GM12892 (cell line): Measurements from ENCODE around the gene OR14J1. TPM values are rescaled to one million over a fixed set of nuclear protein-coding genes. Genes with fewer than 3 reads are reported as not detected.
"Not testable (repeated sequence)": the region's sequence is repeated elsewhere in the genome, so short reads cannot be mapped to it uniquely, and the experiment has no call there.

ENCODE experiments used
- DNase-seq: peaks from one replicate; pipeline ENCODE4 v3.0.0; 2011; ENCODE audit not compliant: insufficient read length
- FAIRE-seq: peaks from 2 replicates; lab custom pipeline; 2011; peaks lifted over from hg19 to GRCh38; lab: Jason Lieb, UNC
- POLR2A ChIP-seq: IDR thresholded peaks from 2 replicates; pipeline ENCODE4 v1.6.1; 2011; ENCODE audit warnings: low read depth, low read length, control low read depth
- POLR2AphosphoS5 ChIP-seq: IDR thresholded peaks from 2 replicates; pipeline ENCODE4 v1.6.1; 2011; ENCODE audit warnings: low read depth, low read length, control low read depth
- TAF1 ChIP-seq: IDR thresholded peaks from 2 replicates; pipeline ENCODE4 v1.6.1; 2011; ENCODE audit warnings: low read depth, mild to moderate bottlenecking, control low read depth, low read length, borderline replicate concordance
- polyA plus RNA-seq: library from polyadenylated mRNA; unstranded; fragments of >200 nt; gene quantifications from one replicate; pipeline ENCODE4 v1.2.1, GENCODE V29; 2012; ENCODE audit warnings: missing spikeins, inconsistent platforms; ENCODE audit not compliant: missing spikeins

Gene OR14J1, protein sequence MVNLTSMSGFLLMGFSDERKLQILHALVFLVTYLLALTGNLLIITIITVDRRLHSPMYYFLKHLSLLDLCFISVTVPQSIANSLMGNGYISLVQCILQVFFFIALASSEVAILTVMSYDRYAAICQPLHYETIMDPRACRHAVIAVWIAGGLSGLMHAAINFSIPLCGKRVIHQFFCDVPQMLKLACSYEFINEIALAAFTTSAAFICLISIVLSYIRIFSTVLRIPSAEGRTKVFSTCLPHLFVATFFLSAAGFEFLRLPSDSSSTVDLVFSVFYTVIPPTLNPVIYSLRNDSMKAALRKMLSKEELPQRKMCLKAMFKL
- polyA plus RNA-seq: not detected

DNA sequence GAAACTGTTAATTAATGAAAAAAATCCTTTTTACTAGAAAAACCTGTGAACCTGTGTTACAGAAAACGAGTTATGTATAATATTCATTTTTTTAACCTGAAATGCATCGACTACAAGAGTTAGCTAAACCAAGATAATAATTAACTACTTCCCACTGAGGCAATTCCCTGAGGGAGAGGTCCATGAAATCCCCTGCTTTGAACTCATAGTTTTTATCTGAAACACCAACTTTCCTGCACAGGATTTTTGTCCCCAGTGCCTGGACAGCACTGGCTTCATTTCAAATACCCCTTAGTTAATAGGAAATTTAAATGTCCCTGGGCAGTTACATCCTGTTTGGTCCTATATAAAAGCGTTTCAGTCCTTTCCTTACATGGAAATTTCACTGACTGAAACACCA, at the start of gene OR14J1:
TSS of gene OR14J1 (plus strand) at position 386 of the 400 bp plus-strand sequence. CDS start 4,989 bp downstream, outside the sequence.
- TF ChIP-seq POLR2AphosphoS5 (no peak), POLR2A (no peak), TAF1 (no peak)
- FAIRE-seq: no peak
- no peak for DNase-seq

DNA sequence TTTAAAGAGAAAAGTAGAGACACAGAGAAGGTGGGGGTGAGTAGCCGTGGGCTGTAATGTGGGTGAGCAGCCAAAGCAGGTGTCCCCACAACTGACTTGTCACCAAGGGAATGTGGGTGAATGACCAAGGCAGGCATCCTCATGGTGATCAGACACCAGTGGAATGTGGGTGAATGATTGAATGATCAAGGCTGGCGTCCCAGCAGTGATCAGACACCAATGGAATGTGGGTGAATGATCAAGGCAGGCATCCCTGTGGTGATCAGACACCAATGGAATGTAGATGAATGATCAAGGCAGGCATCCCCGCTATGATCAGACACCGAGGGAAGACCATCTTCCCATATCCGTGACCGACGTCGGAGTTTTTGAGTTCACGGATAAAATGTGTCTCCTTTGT, 49.8 kb upstream of the OR14J1 start:
- FAIRE-seq (no peak), DNase-seq (no peak)
- no peak for TF ChIP-seq POLR2AphosphoS5
- no peak for TF ChIP-seq TAF1
- no peak for TF ChIP-seq POLR2A

DNA sequence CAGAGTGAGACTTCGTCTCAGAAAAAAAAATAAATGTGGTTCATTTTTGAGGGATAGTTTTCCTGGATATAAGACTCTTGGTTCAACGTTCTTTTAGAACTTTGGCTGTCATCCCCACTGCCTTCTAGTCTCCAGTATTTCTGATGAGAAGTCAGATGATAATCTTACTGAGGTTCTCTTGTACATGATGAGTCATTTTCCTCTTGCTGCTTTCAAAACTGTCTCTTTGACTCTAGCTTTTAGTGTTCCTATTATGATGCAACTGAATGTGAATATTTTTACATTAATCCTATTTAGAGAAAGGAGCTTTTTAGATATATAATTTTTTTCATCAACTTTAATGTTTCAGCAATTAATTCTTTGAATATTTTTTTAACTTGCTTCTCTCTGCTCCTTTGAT, 46.0 kb upstream of the OR14J1 start:
- FAIRE-seq: no peak

DNA sequence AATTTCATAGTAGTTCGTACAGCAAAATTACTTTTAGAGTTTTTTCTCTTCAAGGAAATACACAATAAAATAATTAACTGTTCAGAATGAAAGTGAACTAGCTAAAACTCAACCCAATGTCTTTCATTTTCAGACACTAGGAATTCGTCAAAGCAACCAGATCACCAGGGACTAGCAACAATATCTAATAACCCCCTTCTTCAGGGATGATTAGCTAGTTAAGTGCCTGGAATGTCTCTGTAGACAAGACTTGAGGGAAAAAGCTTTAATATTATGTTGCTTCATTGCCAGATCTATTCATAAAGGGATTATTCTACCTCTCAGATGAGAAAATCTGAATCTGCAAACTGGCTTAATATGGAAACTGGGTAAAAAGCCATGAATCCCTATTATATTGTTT, 41.8 kb upstream of the OR14J1 start:
- FAIRE-seq: no peak
- DNase-seq: no peak
- TF ChIP-seq POLR2AphosphoS5 (no peak), POLR2A (no peak), TAF1 (no peak)

More for the DNA sequence above, 46.0 kb upstream of the OR14J1 start:
- DNase-seq: no peak
- no peak for TF ChIP-seq POLR2AphosphoS5
- no peak for TF ChIP-seq TAF1
- no peak for TF ChIP-seq POLR2A

DNA sequence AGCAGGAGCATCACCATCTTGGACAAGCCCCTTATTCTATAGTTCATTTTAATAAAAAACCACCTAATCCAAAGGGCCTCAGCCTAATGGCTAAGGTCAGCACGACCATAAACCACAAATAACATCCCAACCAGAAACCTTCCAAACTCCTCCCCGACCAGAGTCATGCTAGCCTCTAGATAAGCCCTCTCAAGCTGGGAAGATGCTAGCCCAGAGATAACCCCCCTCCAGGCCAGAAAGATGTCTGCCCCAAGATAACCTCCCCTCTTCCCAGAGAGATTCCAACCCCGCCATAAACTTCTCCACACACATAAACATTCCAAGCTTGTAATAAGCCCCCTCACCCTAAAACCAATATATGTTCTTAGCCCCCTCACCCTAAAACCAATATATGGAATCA, 38.5 kb upstream of the OR14J1 start:
- no peak for FAIRE-seq

DNA sequence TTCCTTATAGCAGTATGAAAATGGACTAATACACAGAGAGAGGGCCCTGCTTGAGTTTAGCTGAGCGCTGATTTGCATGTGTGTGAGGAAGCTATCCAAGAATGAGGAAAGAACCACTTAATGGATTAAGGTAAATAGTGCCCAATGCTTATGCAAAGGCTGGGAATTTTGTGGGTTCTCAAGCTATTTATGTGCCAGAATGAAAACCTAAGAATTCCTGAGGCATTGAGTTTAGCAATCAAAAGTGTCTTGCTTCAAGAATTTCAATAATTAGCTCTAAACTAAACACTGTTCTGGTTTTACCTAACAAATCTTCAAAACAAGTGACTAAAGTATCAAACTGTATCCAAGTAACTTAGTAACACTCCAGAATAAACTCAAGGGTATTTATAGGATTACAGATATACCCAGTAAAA, 7.0 kb upstream of the OR14J1 start:
- FAIRE-seq (no peak), DNase-seq (no peak)
- TF ChIP-seq POLR2A (no peak), TAF1 (no peak), POLR2AphosphoS5 (no peak)

More for the DNA sequence above, 38.5 kb upstream of the OR14J1 start:
- TF ChIP-seq POLR2A (no peak), POLR2AphosphoS5 (no peak), TAF1 (no peak)
- DNase-seq: no peak

DNA sequence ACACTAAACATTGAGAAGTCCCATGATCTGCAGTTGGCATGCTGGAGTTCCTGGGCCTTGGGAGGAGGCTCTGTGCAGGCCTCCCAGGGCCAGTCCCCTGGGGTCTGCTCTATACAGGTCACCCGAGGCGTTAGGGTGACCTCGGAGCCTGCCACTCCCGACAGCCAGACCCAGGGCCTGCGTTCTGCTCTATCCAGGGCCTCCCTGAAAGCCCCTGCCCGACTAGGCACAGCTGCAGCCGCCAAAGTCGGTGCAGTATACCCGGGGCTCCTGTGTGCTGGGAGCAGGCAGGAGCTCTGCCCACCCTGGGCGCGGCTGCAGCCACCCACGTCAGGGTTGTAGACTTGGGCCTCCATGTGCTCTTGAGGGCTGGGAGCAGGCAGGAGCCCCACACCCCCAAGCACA, 6.3 kb upstream of the OR14J1 start:
- TF ChIP-seq POLR2AphosphoS5 (no peak), TAF1 (no peak), POLR2A (no peak)
- DNase-seq (no peak), FAIRE-seq (no peak)

DNA sequence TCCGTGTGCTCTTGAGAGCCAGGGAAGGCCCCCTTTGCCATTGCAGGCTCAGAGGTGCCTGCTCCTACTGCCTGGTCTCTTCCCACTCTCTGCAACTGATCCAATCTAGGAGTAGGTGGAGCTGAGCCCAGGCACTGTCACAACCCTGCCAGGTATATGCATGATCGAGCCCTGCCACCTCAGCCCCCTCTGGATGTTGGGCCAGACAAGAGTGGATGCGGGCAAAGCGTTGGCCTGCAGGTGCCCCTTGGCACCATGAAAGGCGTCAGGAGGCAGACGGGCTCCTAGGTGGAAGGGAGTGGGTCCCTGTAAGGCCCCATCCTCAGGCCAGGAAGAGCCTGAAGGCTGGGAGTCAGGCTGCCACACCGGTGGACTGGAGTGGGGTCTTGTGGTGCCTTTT, 5.9 kb upstream of the OR14J1 start:
- FAIRE-seq (no peak), DNase-seq (no peak)
- TF ChIP-seq POLR2A: no peak
- TF ChIP-seq TAF1: no peak
- no peak for TF ChIP-seq POLR2AphosphoS5

DNA sequence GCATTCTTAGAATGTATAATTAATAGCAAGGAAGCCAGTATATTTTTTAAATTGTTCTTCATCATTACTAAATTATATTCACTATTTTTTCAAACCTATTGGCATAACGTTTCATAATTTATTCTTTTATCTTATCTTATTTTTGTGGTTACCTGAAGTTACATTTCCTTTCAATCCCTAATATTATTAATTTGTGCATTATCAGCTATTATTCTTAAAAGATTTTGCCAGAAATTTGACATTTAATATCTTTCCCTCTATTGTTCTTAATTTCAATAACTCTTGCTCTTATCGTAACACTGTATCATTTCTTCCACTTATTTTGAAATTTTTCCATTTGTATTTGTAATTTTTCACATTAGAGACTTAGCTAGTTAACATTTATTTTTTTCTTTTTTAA, 18.4 kb downstream of the OR14J1 start:
- no peak for DNase-seq
- no peak for FAIRE-seq
- no peak for TF ChIP-seq POLR2A
- TF ChIP-seq TAF1: no peak
- no peak for TF ChIP-seq POLR2AphosphoS5

DNA sequence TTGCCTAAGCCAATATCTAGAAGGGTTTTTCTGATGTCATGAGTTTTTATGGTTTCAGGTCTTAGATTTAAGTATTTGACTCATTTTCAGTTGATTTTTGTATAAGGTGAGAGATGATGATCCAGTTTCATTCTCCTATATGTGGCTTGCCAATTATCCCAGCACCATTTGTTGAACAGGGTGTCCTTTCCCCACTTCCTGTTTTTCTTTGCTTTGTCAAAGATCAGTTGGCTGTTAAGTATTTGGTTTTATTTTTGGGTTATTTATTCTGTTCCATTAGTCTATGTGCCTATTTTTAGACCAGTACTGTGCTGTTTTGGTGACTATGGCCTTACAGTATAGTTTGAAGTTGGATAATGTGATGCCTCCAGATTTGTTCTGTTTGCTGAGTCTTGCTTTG, 21.8 kb downstream of the OR14J1 start:
- DNase-seq, FAIRE-seq: not testable (repeated sequence)

DNA sequence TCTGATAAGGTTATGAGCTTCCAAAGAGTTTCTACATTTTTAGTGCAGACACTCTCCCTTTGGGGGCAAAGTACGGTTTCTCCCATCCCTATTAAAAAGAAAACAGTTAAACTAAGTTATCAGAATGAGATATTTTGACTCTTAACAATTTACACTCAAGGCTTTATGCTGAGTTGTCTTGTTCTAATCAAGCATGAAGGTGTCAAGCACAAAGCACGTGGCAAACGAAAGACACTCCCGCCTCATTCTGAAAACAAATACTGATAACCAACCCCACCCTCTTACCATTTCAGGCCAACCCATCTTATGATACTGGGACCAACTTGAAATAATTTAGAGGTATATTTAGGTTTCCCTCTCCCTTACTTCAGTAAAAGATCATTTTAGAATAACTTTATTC, 24.3 kb downstream of the OR14J1 start:
- no peak for TF ChIP-seq POLR2A
- no peak for TF ChIP-seq POLR2AphosphoS5
- no peak for TF ChIP-seq TAF1
- DNase-seq (no peak), FAIRE-seq (no peak)

DNA sequence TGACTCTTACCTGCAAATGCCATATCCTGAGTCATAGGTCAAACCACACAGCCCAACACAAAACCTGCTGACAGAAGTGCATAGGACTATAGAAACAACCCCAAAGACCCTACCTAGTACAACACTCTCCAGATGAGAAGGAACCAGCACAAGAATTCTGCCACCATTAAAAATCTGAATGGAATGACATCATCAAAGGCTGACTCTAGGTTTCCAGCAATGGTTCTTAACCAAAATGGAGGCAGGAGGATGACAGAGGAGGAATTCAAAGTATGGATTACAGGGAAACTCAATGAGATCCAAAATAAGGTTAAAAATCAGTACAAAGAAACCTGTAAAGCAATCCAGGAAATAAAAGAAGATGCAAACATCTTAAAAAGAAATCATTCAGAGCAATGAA, 31.2 kb downstream of the OR14J1 start:
- no peak for DNase-seq
- no peak for TF ChIP-seq POLR2AphosphoS5
- no peak for TF ChIP-seq POLR2A
- no peak for TF ChIP-seq TAF1
- no peak for FAIRE-seq

DNA sequence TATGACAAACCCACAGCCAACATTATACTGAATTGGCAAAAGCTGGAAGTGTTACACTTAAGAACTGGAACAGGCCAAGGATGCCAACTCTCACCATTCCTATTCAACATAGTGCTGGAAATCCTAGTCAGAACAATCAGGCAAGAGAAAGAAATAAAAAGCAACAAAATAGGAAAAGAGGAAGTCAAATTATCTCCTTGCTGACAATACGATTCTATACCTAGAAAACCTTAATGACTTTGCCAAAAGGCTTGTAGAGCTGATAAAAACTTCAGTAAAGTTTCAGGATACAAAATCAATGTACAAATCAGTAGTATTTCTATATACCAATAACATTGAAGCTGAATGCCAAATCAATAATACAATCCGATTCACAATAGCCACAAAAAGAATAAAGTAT, 34.8 kb downstream of the OR14J1 start:
- TF ChIP-seq TAF1 (no peak), POLR2A (no peak), POLR2AphosphoS5 (no peak)
- DNase-seq: no peak
- no peak for FAIRE-seq

DNA sequence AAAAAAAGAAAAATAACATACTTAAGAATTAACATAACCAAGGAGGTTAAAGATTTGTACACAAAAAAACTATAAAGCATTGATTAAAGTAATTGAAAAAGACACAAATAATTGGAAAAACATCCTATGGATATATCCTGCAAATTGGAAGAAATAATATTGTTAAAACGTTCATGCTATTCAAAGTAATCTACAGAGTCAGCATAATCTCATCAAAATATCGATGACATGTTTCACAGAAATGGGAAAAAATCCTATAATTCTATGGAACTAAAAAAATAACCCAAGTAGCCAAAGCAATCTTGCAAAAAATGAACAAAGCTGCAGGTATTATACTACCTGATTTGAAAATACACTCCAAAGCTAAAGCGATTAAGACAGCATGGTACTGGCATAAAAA, 43.9 kb downstream of the OR14J1 start:
- DNase-seq (no peak), FAIRE-seq (no peak)
- TF ChIP-seq POLR2A (no peak), POLR2AphosphoS5 (no peak), TAF1 (no peak)

DNA sequence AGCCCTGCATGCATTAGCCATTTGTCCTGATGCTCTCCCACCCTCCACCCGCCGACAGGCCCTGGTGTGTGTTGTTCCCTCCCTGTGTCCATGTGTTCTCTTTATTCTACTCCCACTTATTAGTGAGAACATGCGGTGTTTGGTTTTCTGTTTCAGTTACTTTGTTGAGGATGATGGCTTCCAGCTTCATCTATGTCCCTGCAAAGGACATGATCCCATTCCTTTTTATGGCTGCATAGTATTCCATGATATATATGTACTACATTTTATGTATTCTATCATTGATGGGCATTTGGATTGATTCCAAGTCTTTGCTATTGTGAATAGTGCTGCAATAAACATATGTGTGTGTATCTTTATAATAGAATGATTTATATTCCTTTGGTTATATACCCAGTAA, 47.8 kb downstream of the OR14J1 start:
- not testable (repeated sequence) for FAIRE-seq, DNase-seq
